ENCODE data around the gene CACFD1. TPM values are rescaled to one million over a fixed set of nuclear protein-coding genes. Genes with fewer than 3 reads are reported as not detected.
A peak's percentile ranks its signal among the peaks of the same experiment; 100 is the strongest.
"Not testable (repeated sequence)": the region's sequence is repeated elsewhere in the genome, so short reads cannot be mapped to it uniquely, and the experiment has no call there.

The CACFD1 gene
- total RNA-seq, 1 donor from 2014 or later, result 6.5 TPM

DNA sequence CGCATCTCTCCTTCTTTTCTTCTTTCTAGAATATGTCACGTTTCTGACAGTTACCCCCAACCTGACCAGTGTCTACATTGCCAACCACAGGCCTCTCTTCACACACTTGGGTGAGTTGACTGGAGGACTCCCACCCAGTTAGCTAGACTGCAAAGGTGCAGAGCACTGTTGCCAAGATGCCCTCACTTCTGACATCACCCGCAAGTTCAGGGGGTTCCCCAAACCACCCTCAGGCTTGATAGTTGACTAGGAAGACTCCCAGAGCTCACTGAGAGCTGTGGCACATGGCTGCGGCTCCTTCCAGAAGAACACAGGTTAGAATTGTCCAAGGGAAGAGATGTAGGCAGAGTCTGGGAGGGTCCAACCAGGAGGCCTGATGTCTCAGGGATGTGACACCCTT lies 20.4 kb upstream of the CACFD1 start:
- DNase-seq (ENCODE audit: low read depth in 2 of 2), result no peak

DNA sequence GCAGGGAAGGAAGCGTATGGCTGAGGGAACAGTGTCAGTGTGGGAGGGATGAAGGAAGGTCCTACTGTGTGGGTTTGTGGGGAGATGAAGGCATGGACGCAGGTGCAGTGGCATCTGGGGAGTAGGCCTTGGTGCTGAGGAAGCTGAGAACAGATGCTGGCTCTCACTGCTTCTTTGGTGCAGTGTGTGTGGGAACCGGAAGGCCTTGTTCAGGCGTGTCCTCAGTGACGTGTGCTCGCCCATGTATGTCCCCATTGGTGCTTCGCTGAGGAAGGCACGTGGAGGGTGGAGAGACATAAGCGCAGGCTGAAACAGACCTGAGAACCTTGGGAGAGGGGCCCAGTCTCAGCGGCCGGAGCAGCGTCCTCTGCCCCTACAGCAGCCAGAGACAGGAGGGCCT lies 18.9 kb upstream of the CACFD1 start:
- no peak for DNase-seq (ENCODE audit: low read depth in 2 of 2)

DNA sequence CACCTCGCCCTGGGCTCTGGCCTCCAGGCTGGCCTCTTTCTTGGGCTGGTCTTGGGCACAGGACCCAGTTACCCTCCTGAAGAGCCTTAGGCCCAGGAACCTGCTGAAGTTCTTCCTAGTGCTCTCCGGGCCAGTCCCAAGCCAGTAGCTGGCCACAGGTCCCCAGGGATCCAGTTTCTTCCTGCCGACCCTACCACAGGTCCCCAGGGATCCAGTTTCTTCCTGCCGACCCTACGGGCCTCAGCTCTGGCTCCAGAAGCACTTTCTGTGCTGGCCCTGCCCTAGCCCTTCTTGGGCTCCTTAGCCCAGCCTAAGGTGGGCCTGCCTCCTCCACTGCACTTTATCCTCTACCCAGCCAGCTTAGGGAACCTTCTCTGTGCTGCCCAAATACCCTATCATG lies 18.2 kb upstream of the CACFD1 start:
- DNase-seq (ENCODE audit: low read depth in 2 of 2), result no peak

DNA sequence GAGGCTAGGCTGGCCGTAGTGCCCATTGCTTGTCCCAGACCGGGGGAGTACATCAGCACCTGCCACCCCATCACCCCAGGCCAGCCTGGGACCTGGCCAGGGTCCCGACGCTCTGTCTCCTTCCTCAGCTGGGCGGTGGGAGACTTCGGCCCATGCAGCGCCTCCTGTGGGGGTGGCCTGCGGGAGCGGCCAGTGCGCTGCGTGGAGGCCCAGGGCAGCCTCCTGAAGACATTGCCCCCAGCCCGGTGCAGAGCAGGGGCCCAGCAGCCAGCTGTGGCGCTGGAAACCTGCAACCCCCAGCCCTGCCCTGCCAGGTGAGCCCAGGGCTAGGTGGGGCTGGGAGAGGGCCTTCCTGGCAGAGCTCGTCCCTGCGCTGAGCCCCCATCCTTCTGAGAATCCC lies 16.5 kb upstream of the CACFD1 start:
- no peak for DNase-seq (ENCODE audit: low read depth in 2 of 2)

DNA sequence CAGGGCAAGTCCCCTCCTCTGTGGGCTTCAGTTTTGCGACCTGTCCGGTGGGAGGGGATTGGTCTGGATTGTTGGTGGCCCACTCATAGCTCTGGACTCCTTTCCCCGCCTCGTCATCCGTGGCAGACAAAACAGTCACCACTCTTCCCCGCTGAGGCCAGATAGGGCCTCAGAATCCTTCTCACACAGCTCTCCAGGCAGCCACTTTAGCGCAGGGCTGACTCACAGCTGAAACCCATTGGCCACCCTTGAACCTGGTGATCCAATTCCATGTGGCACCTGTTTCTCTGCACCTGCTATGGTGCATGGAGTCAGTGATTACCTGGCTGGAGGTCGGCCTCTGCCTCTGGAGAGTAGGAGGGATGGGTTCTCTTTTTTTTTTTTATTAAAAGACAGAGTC lies 15.8 kb upstream of the CACFD1 start:
- no peak for DNase-seq (ENCODE audit: low read depth in 2 of 2)

DNA sequence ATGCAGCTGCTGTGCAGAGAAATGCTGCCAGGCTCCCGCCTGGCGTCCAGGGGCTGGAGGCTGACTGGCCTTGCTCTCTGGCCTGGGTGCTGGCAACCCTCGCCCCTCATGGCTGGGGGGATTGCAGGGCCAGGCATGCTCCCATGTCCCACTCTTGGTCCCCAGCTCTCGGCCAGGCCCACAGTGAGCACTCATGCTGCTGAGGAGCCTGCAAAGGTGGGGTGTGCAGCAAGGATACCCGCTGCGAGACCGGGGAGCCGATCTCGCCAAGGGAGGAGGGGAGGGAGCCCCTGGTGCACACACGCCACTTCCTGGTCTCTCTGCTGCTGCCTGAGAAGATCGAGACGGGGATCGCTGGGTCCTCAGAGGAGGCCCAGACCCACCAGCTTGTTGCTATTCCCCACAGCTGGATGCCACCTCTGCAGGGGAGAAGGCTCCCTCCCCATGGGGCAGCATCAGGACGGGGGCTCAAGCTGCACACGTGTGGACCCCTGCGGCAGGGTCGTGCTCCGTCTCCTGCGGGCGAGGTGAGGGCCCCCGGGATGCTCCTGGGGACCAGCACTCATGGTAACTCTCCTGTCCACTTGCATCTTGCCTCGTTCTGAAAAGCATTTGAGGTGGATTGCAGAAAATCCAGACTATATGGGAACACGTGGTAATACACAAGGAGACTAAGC lies 14.3 kb upstream of the CACFD1 start:
- no peak for DNase-seq (ENCODE audit: low read depth in 2 of 2)

DNA sequence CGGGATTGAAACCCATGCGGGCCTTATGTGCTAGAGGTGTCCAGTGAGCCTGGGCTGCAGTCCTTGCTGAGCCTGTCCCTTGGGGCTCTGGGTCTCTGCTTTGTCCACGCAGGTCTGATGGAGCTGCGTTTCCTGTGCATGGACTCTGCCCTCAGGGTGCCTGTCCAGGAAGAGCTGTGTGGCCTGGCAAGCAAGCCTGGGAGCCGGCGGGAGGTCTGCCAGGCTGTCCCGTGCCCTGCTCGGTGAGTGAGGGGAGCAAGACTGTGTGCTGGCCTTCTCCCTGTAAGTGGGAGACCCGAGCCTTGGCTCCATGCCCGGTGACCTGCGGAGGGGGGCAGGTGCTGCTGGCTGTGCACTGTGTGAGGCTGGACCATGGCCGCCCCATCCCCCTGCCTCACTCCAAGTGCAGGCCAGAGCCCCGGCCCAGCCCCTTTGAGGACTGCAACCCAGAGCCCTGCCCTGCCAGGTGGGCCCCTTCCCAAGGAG lies 11.2 kb upstream of the CACFD1 start:
- no peak for DNase-seq (ENCODE audit: low read depth in 2 of 2)

DNA sequence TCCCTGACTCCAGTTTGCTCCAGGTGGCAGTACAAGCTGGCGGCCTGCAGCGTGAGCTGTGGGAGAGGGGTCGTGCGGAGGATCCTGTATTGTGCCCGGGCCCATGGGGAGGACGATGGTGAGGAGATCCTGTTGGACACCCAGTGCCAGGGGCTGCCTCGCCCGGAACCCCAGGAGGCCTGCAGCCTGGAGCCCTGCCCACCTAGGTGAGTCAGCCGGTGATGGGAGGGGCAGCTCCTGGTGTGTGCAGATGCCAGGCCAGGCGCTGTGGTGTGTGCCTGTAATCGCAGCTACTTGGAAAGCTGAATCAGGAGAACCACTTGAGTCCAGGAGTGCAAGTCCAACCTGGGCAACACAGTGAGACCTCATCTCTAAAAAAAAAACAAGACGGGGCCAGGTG lies 10.0 kb upstream of the CACFD1 start:
- no peak for DNase-seq (ENCODE audit: low read depth in 2 of 2)

DNA sequence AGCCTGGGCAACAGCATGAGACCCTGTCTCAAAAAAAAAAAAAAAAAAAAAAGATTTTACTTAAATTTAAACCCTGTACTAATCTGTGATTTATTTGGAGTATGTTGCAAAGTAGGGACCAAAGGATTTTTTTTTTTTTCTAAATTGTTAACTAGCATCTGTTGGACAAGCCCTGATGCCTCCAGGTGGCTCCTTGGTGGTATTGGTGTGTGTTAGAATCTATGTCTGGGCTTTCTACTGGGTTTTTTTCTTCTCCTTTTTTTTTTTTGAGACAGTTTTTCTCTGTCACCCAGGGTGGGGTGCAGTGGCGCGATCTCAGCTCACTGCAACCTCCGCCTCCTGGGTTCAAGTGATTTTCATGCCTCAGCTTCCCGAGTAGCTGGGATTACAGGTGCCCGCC lies 7.9 kb upstream of the CACFD1 start:
- DNase-seq (ENCODE audit: low read depth in 2 of 2), result not testable (repeated sequence)

DNA sequence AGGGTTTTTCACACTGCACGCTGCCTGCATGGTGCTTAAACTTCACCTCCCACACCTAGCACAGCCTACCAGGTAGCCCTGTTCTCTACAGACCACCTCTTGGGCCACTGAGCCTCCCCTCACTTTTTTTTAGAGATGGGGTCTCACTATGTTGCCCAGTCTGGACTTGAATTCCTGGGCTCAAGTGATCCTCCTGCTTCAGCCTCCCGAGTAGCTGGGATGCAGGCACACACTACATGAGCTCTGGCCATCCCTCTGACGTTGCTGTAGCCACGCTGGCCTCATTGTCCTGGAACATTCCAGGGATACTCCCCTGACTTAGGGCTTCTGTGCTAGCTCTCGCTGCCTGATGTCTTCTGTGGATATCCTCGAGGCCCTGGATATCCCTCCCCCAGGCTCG lies 7.2 kb upstream of the CACFD1 start:
- DNase-seq (ENCODE audit: low read depth in 2 of 2), result no peak

DNA sequence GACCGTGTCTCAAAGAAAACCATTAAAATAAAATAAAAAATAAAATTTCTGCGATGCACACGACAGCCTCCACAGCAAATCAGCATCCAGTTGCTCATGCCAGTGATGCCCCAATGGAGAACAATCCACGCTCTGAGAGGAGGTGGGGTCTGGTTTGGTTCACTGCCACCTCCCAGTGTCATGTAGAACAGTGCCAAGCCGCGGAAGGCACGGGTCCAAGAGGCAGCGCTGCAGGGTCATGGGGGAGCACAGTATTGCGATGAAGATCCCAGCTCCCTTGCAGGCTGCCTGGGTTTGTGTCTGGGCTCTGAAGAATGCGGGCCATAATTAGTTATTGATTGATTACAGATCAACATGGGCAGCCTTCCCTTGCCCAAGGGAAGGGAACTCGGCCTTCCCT lies 6.1 kb upstream of the CACFD1 start:
- no peak for DNase-seq (ENCODE audit: low read depth in 2 of 2)

DNA sequence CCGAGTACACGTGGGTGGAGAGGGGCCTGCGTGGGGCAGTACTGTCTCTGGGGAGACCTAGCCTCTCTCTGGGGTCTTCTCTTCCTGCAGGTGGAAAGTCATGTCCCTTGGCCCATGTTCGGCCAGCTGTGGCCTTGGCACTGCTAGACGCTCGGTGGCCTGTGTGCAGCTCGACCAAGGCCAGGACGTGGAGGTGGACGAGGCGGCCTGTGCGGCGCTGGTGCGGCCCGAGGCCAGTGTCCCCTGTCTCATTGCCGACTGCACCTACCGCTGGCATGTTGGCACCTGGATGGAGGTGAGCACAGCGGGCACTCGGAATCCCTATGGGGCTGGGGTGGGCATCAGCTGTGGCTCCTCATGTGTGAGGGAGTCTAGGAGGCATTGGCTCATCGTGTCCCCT lies 5.5 kb upstream of the CACFD1 start:
- no peak for DNase-seq (ENCODE audit: low read depth in 2 of 2)

DNA sequence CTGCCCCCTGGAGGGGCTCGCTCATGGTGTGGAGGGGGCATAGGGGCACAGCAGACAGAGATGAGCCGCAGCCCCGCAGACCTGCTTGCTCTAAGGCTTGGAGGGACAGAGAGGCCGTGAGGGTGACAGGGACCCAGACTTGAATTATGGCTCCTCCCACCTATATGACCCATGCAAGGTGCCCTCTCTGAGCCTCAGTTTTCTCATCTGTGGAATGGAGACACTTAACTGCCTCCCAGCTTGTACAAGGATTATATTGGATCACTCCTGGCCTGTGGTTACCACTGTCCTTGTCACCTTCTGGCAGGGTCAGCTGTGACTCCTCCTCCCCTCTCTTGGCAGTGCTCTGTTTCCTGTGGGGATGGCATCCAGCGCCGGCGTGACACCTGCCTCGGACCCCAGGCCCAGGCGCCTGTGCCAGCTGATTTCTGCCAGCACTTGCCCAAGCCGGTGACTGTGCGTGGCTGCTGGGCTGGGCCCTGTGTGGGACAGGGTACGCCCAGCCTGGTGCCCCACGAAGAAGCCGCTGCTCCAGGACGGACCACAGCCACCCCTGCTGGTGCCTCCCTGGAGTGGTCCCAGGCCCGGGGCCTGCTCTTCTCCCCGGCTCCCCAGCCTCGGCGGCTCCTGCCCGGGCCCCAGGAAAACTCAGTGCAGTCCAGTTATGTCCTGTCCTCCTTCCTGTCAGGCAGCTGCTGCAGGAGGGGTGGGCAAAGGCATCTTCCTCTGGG lies 4.7 kb upstream of the CACFD1 start:
- no peak for DNase-seq (ENCODE audit: low read depth in 2 of 2)

DNA sequence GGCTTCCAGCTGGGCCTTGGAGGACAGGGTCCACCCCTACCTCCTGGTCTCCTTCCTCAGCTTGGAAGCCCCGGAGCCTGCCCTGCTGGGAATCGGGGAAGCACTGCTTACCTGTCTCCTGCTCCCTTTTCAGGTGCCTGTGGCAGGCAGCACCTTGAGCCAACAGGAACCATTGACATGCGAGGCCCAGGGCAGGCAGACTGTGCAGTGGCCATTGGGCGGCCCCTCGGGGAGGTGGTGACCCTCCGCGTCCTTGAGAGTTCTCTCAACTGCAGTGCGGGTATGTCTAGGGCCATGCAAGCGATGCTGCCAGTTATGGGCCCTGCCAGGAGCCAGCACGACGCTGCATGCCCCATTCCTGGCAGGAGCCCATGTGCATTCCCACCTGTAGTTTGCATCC lies 3.8 kb upstream of the CACFD1 start:
- no peak for DNase-seq (ENCODE audit: low read depth in 2 of 2)

DNA sequence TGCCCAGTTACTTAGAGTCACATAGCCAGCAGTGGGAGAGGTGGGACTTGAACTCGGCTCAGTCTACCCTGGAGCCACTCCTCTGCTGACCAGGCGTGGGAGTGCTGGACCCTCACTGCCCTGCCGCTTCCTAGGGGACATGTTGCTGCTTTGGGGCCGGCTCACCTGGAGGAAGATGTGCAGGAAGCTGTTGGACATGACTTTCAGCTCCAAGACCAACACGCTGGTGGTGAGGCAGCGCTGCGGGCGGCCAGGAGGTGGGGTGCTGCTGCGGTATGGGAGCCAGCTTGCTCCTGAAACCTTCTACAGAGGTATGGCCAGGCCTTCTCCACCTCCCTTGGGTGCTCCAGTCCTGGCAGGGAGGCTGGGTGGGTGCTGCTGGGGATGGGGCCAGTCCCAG lies 3.4 kb upstream of the CACFD1 start:
- DNase-seq (ENCODE audit: low read depth in 2 of 2), result no peak

DNA sequence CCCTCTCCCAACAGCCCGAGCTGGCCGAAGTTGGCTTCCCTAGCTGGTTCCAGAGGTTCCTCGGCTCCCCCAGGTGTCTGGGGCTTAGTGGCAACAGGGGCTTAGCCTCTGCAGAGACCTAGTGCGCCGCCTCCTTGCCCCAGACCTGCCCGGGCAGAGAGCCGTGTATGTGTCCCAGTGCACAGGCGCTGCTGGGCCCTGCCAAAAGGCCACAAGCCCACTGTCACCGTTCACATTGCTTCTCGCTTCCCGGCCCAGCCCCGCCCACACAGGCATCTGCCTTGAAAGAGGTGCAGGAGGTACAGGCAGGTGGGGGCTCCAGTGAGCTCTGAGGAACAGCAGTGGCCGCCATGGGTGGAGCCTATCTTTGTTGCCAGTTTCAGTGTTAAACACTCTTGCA lies 2.5 kb upstream of the CACFD1 start:
- DNase-seq (ENCODE audit: low read depth in 2 of 2), result no peak

DNA sequence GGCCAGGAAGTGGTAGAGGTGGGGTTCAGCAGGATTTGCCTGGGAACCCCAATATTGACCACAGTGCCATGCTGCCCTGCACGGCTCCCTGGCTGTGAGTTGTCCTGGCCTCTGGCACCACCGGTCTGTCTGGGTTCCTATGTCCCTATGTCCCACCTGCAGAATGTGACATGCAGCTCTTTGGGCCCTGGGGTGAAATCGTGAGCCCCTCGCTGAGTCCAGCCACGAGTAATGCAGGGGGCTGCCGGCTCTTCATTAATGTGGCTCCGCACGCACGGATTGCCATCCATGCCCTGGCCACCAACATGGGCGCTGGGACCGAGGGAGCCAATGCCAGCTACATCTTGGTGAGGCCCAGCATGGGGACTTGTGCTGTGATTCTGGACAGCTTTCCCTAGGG lies 2.0 kb upstream of the CACFD1 start:
- DNase-seq (ENCODE audit: low read depth in 2 of 2), result no peak

DNA sequence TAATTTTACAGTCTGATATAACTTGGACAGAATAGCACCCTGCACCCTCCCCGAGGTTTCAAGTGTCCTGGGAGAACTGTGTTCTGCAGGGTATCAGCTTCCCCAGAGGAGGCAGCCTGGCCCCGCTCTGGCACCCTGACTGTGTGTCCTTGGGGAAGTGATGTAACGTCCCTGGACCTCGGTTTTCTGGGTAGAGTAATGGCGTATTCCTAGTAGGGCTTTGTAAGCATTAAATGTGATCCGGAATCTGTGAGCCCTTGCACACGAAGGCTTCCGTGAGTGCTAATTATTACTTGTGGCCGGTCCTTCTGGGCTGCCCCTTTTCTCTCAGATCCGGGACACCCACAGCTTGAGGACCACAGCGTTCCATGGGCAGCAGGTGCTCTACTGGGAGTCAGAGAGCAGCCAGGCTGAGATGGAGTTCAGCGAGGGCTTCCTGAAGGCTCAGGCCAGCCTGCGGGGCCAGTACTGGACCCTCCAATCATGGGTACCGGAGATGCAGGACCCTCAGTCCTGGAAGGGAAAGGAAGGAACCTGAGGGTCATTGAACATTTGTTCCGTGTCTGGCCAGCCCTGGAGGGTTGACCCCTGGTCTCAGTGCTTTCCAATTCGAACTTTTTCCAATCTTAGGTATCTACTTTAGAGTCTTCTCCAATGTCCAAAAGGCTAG lies 1.0 kb upstream of the CACFD1 start:
- no peak for DNase-seq (ENCODE audit: low read depth in 2 of 2)

DNA sequence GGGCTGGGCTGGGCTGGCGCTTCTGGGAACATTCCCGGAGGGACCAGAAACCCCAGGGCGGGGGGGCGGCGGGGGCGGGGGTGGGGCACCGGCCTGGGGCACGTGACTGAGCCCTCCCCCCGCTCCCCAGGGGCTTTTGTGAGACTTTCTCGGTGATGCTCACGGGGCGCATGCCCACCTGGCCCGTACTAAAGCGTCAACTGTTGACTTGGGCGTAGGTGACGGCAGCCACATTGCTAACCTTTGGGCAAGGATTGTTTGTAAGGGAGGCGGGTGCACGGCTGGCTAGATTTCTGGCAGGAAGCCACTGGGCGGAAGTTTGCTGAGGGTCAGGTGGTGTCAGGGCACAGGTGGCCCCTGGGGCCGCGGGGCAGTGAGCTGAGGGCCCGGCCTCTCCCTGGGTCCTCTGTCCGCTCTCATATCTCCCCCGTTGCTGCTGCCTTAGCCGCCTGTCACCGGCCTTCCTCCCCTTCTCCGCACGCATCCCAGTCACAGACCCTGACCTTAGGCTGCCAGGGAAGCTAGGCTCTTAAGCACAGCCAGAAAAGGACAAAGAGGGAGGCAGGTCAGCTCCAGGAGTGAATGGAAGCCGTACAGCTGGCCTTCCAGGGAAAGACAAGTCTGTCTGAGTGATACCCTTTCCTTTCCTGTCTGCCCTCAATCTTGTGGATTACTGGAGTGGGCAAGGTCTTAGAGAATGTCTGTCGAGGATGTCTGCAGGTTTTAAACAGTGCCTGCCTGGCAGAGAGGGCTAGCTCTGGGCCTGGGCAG lies 812 bp downstream of the CACFD1 start:
- peak in 1 of 2 donors; percentile 32 for DNase-seq (ENCODE audit: low read depth in 2 of 2)

DNA sequence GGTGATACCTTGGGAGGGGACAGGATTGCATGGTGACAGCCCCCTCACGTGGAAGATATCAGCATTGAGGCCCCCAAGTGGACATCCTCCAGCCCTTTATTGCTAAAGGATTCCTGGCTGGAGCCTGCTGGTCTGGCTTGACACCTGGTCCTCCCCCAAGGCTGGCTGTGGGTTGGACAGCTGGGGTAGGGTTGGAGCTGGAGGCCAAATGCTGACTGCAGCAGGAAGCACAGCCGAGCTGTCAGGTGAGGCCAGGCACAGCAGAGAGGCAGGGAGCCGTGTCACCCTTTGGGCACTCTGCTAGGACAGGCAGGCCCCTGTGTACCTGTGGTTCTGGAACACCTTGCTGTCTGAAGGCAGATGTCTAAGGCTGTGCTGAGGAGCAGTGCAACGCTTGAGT lies 2.2 kb downstream of the CACFD1 start:
- no peak for DNase-seq (ENCODE audit: low read depth in 2 of 2)

DNA sequence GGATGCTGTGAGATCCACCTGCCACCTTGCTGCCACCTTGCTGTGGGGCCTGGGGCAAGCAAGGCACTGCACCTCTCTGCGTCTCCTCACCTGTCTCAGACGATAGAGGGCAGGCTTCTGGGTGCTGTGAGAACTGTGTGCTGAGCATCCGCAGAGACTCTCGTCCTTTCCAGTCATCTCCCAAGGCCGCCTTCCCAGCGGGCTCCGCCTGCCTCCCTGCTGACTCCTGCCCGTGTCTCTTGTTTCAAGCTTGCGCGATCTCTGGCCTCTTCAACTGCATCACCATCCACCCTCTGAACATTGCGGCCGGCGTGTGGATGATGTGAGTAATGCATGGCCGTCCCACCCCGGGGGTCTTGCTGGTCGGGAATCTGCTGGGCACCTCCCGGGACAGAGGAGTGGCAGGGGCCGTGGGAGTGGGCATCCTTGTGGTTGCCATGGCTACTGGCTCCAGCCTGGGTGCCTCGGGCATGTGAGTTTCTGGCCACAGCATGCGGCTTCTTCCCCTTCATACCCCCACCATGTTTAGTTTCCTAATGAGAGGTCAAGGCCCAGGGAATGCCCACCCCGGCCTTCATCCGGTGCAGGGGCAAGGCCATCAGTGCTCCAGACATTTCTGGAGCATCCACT lies 3.6 kb downstream of the CACFD1 start:
- no peak for DNase-seq (ENCODE audit: low read depth in 2 of 2)

Data from dermis microvascular lymphatic vessel endothelial cell (primary cell).